ENCODE data around the gene SIRT6.

The SIRT6 gene

DNA sequence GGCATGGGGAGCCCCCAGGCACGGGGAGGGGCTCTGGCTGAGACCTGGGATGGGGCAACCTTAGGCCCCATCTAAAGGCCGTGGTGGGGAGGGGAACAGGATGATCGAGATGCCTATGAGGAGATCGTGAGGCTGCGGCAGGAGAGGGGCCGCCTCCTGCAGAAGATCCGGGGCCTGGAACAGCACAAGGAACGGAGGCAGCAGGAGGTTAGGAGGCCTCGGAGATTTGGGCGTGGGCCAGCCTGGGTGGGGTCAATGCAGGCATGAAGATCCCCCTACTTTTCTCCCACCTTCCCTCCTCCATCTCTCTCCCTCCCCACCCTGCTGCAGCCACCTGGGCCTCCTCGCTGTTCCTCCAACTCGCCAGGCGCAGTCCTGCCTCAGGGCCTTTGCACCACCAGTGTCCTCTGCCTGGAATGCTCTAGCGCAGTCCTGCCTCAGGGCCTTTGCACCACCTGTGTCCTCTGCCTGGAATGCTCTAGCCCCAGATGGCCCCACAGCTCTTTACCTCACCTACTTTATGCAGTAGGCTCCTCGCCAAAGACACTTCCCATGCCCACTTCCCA, 27.9 kb upstream of the SIRT6 start:
- DNase-seq (ENCODE audit: low spot score), result no peak
- TF ChIP-seq, protein P1, sequence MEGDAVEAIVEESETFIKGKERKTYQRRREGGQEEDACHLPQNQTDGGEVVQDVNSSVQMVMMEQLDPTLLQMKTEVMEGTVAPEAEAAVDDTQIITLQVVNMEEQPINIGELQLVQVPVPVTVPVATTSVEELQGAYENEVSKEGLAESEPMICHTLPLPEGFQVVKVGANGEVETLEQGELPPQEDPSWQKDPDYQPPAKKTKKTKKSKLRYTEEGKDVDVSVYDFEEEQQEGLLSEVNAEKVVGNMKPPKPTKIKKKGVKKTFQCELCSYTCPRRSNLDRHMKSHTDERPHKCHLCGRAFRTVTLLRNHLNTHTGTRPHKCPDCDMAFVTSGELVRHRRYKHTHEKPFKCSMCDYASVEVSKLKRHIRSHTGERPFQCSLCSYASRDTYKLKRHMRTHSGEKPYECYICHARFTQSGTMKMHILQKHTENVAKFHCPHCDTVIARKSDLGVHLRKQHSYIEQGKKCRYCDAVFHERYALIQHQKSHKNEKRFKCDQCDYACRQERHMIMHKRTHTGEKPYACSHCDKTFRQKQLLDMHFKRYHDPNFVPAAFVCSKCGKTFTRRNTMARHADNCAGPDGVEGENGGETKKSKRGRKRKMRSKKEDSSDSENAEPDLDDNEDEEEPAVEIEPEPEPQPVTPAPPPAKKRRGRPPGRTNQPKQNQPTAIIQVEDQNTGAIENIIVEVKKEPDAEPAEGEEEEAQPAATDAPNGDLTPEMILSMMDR (IDR thresholded peaks at IDR 0.05), result no peak

DNA sequence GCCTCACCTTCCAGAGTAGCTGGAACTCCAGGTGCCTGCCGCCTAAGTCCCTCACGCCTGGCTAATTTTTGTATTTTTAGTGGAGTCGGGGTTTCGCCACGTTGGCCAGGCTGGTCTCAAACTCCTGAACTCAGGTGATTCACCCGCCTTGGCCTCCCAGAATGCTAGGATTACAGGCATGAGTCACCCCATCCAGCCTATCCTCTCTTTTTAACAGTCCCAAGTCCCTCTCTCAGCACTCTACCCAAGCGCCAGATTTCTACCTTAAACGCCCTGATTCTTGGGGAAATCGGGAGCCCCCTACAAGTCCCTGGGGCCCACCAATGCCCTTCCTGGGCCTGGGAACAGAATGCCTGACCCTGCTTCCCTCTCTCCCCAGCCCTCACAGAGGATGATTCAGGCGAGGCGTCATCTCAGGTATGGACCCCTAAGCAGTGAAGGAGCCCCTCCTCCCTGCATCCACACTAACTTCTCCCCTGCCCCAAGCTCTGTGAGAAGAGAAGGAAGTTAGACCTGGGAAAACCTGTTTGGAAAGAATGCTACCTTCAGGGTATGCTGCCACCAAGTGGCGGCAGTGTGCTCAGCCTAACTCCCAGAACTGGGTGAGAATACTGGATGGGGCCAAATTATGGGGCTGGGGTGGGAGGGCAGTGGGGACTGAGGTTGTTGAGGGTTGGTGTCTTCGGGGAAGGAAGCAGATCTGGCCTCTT, 26.2 kb upstream of the SIRT6 start:
- no peak for DNase-seq (ENCODE audit: low spot score)
- TF ChIP-seq, protein P1 (IDR thresholded peaks at IDR 0.05), result no peak
- H3K4me3 ChIP-seq, result no peak overlapping the region
- H3K27ac ChIP-seq, result no peak overlapping the region

More for the DNA sequence above, 27.9 kb upstream of the SIRT6 start:
- no peak overlapping the region for H3K27ac ChIP-seq
- no peak overlapping the region for H3K4me3 ChIP-seq

DNA sequence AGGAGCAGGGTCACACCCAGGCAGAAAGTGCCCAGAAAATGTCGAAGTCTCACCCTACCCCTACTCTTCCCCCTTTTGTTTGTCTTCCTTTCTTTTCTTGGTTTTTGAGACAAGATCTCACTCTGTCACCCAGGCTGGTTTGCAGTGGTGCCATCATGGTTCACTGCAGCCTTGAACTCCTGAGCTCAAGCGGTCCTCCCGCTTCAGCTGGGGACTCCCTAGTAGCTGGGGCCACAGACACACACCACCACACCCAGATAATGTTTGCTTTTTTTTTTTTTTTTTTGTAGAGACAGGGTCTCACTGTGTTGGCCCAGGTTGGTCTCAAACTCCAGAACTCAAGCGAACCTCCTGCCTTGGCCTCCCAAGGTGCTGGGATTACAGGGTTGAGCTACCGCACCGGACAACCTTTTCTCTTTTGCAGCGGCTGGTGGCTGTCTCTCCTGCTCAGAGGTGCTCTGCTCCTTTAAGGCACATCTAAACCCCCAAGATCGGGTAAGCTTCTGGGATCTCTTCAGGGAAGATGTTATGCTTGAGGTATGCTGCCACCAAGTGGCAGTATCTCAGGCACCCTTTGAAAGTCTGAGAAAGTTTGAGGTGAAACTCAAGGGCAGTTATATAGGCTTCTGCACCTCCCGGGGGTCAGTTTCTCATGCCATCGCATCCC, 24.6 kb upstream of the SIRT6 start:
- TF ChIP-seq, protein P1 (IDR thresholded peaks at IDR 0.05), result no peak
- Histone ChIP-seq H3K4me3 (no peak overlapping the region), H3K27ac (no peak overlapping the region)
- DNase-seq (ENCODE audit: low spot score), result no peak

DNA sequence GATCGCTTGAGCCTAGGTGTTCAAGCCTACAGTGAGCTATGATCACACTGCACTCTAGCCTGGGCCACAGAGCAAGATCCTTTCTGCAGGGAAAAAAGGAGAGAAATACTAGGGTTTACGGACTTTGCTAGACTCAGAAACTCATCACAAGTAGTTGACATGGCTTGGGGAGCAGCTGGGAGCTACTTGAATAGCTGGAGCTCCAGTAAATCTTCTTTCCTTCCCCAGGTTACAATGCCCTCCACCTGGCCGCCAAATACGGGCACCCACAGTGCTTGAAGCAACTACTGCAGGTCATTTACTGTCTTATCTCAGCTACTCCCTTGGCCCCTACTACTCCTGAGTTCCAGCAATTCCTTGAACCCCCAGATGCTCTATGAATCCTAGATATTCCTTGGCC, 19.4 kb upstream of the SIRT6 start:
- TF ChIP-seq, protein P1 (IDR thresholded peaks at IDR 0.05), result no peak
- no peak overlapping the region for H3K4me3 ChIP-seq
- H3K27ac ChIP-seq, result no peak overlapping the region
- DNase-seq (ENCODE audit: low spot score), result no peak

DNA sequence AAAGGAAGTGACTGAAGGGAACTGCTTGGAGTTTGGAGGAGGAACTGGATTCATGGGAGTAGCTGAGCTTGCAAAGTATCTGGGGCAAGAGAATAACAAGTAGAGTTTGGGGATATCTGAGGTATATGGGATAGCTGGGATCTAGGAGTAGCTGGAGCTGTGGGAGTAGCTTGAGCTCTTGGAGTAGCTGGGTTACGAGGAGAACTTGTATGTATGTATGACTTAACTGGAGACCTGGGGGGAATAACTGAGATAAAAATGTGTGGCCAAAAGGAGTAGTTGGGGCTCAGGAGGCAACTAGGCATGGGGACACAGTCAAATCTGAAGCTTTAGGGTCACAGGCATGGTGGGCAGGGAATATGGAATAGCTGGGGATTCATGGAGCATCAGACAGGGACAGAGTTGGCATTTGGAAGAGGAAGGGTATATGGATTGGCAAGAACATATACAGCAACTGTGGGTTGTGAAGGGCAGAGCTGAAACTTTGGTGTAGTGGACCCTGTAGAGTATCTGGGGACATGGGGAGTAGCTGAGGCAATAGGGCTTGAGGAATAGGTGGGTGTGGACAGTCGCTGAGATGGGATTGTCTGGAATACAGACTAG, 18.7 kb upstream of the SIRT6 start:
- Histone ChIP-seq H3K27ac (no peak overlapping the region), H3K4me3 (no peak overlapping the region)
- TF ChIP-seq, protein P1 (IDR thresholded peaks at IDR 0.05), result no peak
- no peak for DNase-seq (ENCODE audit: low spot score)

DNA sequence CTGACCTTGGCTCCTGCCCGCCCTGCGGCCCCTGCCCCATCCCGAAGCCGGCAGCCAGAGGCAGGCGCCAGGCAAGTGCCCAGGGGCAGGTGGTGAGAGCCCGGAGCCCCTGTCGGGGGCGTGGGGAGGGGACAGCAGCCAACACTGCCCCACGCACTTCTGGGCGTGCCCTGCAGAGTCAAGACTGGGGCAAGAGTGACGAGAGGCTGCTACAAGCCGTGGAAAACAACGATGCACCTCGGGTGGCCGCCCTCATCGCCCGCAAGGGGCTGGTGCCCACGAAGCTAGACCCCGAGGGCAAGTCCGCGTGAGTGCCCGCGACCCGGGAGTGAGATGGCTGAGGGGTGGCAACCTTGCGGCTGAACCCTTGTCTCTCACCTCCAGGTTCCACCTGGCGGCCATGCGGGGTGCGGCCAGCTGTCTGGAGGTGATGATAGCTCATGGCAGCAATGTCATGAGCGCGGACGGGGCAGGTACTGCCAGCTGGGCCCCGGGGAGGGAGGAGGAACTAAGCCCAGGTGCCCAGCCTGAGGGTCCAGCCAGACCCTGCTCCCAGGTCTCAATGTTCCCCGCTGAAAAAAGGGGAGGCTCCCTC, 17.4 kb upstream of the SIRT6 start:
- Histone ChIP-seq H3K4me3 (no peak overlapping the region), H3K27ac (no peak overlapping the region)
- TF ChIP-seq, protein P1 (IDR thresholded peaks at IDR 0.05), result no peak
- DNase-seq (ENCODE audit: low spot score), result no peak

Data from coronary artery (tissue), 2 donors.